CD4-positive, alpha-beta T cell treated with Interleukin-6 at 100 ng/mL for 8 hours (primary cell): ENCODE data around the gene MRPL33.
"Not testable (repeated sequence)": the region's sequence is repeated elsewhere in the genome, so short reads cannot be mapped to it uniquely, and the experiment has no call there.

Experiments used
- DNase-seq: peaks from one replicate; pipeline ENCODE4 v3.0.0-alpha.2; 2020; ENCODE audit warnings: mixed read lengths, low spot score

MRPL33 gene

GRCh38 chr2:27741673-27742072, 29.8 kb upstream of the MRPL33 start:
- no peak for DNase-seq

GRCh38 chr2:27742571-27742970, 28.9 kb upstream of the MRPL33 start:
- no peak for DNase-seq

GRCh38 chr2:27745494-27745893, 26.0 kb upstream of the MRPL33 start:
- DNase-seq, result not testable (repeated sequence)

DNA sequence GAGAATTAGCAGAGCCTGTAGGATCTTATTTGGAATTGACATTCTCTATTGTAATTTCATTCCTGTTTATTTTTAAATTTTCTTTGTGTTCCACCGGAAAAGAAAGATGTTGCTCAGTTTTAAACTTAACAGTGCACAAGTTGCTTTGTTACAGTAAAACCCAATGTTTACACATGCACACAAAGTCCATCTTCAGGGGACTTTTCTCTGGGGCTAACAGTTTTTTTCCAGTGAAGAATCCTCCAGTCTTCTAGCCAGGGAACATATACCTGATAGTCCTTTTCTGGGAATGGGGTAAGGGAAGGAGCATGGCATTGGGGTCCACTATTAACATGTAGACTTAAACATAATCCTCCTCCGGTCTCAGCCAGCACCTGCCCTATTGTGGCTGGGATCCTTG, 25.2 kb upstream of the MRPL33 start:
- DNase-seq, result no peak

DNA sequence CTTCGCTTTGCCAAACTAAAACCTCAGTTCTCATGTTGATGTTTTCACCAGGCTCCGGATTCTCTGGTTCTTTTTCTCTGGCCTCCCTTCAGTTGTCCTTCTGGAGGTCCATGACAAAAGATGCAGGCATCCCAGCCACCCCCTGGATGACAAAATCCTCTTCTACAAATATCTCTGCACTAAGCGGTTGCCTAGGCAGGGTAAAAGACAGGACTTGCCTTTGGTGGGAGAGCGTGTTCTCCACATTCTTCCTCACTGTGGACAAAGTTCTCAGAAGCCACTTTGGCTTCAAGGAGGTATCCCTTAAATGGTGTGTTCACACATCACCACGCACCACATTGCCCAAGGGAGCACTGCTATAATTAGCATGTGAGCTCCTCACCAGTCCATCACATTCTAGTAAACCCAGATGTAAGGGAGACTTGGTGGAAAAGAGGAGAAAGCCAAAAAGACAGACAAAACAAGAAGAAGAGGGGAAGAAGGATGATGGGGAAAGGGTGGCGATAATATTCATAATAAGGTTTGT, 23.6 kb upstream of the MRPL33 start:
- DNase-seq, result no peak

DNA sequence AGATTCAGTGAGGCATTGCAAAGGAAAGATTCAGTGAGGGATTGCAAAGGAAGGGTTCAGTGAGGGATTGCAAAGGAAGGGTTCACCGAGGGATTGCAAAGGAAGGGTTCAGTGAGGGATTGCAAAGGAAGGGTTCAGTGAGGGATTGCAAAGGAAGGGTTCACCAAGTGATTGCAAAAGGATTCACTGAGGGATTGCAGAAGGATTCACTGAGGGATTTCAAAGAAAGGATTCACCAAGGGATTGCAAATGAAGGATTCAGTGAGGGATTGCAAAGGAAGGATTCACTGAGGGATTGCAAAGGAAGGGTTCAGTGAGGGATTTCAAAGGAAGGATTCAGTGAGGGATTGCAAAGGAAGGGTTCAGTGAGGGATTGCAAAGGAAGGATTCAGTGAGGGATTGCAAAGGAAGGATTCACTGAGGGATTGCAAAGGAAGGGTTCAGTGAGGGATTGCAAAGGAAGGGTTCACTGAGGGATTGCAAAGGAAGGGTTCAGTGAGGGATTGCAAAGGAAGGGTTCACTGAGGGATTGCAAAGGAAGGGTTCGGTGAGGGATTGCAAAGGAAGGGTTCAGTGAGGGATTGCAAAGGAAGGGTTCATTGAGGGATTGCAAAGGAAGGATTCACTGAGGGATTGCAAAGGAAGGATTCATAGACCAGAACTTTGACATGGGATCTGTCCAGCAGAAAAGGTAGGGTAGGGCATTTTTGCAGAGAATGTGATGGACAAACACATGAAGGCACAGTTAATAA, 22.5 kb upstream of the MRPL33 start:
- not testable (repeated sequence) for DNase-seq

- no peak for DNase-seq
Measured at GRCh38 chr2:27751377-27751776, 20.1 kb upstream of the MRPL33 start.

DNA sequence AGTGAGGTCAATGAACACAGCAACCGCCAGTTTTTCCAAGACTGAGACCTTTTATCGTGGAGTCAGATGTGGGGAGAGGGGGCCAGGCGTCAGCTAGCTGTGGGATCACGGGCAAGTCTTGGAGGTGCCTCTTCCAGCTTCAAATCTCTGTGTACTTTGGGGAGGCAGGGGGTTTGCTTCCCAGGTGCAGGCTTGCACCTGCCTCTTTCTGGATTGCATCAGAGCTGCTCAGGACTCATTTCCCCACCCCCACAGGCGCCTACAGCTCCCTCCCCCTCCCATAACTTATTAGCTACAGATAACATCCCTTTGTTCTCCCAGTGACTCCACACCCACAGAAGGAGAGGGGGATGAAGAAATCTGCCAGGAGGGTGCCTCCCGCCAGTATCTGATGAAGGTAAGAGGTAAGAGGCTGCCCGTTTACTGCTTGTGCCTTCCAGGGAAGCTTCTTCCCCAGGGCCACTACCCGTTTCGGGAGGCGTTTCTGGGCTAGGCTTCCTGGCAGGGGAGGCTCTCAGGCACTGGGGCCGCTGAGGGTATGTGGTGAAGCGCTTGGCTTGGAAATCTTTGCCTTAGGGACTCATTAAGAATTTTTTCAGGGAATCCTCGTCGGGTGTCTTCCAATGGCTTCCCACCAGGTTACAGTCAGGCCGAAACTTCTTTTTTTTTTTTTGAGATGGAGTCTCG, 18.8 kb upstream of the MRPL33 start:
- no peak for DNase-seq

DNA sequence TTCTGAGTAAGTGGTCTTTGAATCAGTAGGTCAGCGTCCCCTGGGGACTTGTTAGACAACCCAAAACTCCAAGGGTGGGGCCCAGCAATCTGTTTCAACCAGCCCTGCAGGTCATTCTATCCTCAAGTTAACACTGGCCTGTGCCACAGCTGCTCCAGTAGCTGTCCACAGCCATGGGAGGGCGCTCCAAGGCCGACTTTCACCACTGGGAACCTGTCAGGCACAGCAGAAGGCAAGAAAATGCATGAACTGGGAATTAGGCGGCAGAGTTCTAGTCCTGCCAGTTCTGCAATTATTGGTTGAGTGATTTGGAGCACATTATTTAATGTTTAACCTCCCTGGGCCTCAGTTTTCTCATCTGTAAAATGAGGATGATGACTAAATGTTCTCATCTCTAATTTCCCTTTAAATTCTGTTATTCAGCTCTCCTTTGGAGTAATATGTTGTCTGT, 17.4 kb upstream of the MRPL33 start:
- DNase-seq, result peak; percentile 51

DNA sequence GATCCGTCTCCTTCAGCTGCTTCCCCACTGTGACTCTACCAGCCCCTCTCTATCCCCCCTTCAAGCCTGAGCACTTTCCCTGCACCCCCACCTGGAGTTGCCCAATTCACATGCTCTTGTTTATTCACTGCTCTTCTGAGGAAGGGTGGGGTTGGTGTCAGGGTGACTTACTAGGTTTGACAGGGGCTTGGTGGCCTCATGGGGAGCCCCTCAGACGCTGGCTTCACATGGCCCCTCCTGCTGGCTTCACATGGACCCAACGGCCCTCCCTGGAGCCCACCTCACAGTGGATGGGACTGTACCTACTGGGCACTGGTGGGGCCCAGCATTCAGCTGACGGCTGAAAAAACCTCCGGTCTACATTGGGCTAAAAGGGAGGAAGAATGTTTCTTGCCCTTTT, 16.7 kb upstream of the MRPL33 start:
- no peak for DNase-seq

DNA sequence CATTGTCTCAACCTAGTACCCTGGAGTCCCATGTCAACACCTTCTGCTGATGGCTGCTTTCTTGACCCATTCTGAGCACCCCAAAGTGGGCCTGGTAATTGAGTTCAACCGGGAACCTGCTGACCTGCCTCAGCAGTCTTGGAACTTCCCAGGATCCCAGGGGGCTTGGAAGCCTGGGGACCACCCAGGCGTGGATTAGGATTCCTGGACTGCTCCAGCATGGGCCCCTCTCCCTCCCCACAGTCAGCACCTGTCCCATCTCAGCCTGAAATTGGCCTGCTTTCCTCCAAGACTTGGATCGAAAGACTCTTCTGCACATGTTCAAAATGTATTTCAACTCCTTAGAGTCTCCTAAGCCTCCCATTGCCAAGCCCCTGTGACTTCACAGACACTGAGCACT, 15.4 kb upstream of the MRPL33 start:
- no peak for DNase-seq

- DNase-seq, result no peak
Measured at GRCh38 chr2:27756544-27757498, 14.7 kb upstream of the MRPL33 start.

- DNase-seq, result no peak
Measured at GRCh38 chr2:27762951-27763906, 8.3 kb upstream of the MRPL33 start.

DNA sequence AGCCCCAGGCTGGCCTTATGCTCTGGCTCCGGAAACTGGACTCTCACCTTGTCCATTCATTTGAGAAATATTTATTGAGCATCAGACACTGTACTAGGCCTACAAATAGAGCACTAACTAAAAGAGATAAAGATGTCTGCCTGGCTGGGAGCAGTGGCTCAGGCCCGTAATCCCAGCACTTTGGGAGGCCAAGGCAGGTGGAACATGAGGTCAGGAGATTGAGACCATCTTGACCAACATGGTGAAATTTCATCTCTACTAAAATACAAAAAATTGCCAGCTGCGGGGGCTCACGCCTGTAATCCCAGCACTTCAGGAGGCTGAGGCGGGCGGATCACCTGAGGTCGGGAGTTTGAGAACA, 7.6 kb upstream of the MRPL33 start:
- DNase-seq, result no peak

- DNase-seq, result not testable (repeated sequence)
Measured at GRCh38 chr2:27764526-27764925, 7.0 kb upstream of the MRPL33 start.

DNA sequence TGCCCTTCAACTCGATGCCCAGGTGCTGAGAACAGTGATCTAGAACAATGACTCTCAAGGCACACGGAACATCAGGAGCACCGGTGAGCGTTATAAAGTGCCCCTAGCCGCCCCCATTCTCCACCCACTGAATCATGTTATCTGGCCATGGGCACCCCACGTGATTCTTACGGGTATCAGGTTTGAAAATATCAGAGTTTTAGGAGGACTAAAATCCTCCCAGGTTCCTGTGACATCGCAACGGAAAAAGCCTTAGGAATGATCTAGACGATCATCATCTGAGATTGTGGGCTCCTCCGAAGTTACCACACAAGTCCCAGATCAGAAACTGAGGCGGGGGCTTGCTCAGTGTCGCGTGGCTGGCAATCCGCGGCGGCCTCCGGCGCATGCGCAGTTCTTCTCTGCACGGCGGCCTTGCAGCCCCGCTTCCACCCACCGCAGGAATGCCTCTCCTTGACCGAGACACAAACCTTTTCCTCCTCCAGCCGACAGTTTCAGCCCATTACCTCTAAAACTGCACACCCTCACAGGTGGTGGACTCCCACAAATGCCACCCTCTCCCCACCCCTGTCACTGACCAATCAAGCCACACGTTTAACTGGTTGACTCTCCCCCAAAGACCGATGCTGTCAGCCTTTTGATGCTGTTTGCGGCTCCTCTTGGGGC, 5.8 kb upstream of the MRPL33 start:
- peak; percentile 38 for DNase-seq

DNA sequence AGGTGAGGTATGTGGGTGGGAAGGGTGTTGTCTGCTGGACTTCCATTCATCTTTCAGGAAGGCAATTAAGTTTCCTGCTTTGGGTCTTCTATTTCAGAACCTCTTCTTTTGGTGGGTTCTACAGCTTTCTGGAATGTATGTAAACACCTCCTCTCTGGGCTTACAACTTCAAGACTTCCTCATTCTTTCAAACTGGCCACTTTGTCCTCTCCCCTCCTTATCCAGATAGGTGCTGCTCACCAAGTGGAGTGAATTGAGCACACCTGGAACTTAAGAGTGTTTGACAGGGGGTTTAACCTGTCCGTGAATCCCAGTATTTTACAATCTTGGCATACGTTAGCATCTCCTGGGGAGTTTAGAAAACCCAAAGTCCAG, 5.2 kb upstream of the MRPL33 start:
- DNase-seq, result no peak

DNA sequence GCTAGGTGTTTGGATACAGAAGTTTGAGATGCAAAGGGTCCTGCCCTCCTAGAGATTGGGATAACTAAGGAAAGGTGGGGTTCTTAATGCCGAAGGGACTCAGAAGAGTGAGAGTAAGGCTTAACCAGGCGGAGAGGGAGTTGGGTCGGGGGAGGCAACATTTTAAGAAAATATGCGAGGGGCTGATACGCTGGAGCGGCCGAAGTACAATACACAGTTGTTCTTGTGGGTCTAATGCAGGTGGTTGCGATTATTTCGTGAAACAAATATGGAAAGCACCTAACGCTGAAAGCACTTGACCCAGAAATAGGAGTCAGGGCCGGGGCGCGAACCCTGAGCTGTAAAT, 344 bp upstream of the MRPL33 start:
- no peak for DNase-seq

- no peak for DNase-seq
Measured at GRCh38 chr2:27772804-27773203, 1.3 kb downstream of the MRPL33 start.

GRCh38 chr2:27773959-27774358, 2.4 kb downstream of the MRPL33 start:
- DNase-seq, result no peak

GRCh38 chr2:27776097-27776496, 4.6 kb downstream of the MRPL33 start:
- no peak for DNase-seq
